HFFc6 (cell line): ENCODE measurements around the gene LMCD1. TPM values are rescaled to one million over a fixed set of nuclear protein-coding genes. Genes with fewer than 3 reads are reported as not detected.

Experiments used
- DNase-seq: peaks from one replicate; pipeline ENCODE4 v3.0.0-alpha.2; 2018
- H3K27ac Mint-ChIP-seq: 2 replicates; pipeline ENCODE4 v1.8.0; 2020; ENCODE audit warnings: mild to moderate bottlenecking, mixed read lengths
- H3K27me3 Mint-ChIP-seq: 2 replicates; pipeline ENCODE4 v1.8.0; 2021; ENCODE audit warnings: mild to moderate bottlenecking, moderate library complexity, mixed read lengths; ENCODE audit not compliant: insufficient read depth
- H3K36me3 Mint-ChIP-seq: 2 replicates; pipeline ENCODE4 v1.8.0; 2021; ENCODE audit warnings: low read depth, mixed read lengths
- H3K4me1 Mint-ChIP-seq: 2 replicates; pipeline ENCODE4 v1.8.0; 2020; ENCODE audit warnings: low read depth, mixed read lengths
- H3K4me3 Mint-ChIP-seq: 2 replicates; pipeline ENCODE4 v1.8.0; 2020; ENCODE audit warnings: mild to moderate bottlenecking, moderate library complexity, mixed read lengths
- H3K9me3 Mint-ChIP-seq: 2 replicates; pipeline ENCODE4 v1.8.0; 2020; ENCODE audit warnings: mild to moderate bottlenecking, mixed read lengths
- CTCF ChIP-seq: fragments of 200-600 bp; sonication (generic); IDR thresholded peaks from 2 replicates; pipeline ENCODE4 v1.5.0; 2021; ENCODE audit warnings: antibody characterized with exemption, mild to moderate bottlenecking
- total RNA-seq, 6 experiments: library from RNA; stranded (reverse); fragmentation: NEBNext Ultra II Directional; extraction: Animal tissue kit (Norgen Biotek cat#: 25700); gene quantifications; 2 replicates in 1 of 6; 3 replicates in 5 of 6; pipeline ENCODE4 v1.2.3, GENCODE V29; 2021

Gene LMCD1
- total RNA-seq, 6 experiments from 2014 or later = 20.1 to 50.6 (median 23.3) TPM

DNA sequence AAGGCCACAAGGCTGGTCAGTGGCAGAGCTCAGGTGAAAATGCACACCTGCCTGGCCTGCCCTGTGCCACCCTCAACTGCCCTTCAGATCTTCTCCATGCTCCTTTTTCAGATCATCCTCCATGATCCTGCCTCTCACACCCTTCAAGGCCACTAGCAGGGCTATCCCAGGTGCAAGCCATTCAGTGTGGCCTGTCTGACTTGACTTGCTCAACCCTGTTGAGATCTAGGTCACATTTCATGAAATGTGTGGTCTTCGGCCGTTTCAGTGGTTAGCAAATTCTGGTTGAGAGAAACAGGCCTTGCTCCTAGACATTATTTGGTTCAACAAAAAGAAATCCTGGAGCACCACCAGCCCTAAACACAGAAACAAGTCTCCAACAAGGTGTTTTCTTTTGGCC is 26.6 kb upstream of the LMCD1 start:
- no peaks in the 10 kb centered on the region for H3K36me3 Mint-ChIP-seq
- H3K27me3 Mint-ChIP-seq = no peaks in the 10 kb centered on the region; the same call in none of the 2 replicates
- DNase-seq = no peak
- no peak overlapping the region for H3K27ac Mint-ChIP-seq
- H3K4me1 Mint-ChIP-seq = no peaks in the 10 kb centered on the region
- H3K4me3 Mint-ChIP-seq = no peak overlapping the region
- H3K9me3 Mint-ChIP-seq = no peaks in the 10 kb centered on the region
- TF ChIP-seq CTCF = no peak

GRCh38 chr3:8480699-8481098 is 20.9 kb upstream of the LMCD1 start:
- no peak for TF ChIP-seq CTCF
- Mint-ChIP-seq H3K27ac (no peak overlapping the region), H3K4me3 (no peak overlapping the region), H3K9me3 (peaks cover 9% of the 10 kb centered on the region; the same call in 1 of the 2 replicates), H3K4me1 (peaks cover 36% of the 10 kb centered on the region), H3K27me3 (no peaks in the 10 kb centered on the region; the same call in none of the 2 replicates), H3K36me3 (peaks cover 9% of the 10 kb centered on the region)
- no peak for DNase-seq

DNA sequence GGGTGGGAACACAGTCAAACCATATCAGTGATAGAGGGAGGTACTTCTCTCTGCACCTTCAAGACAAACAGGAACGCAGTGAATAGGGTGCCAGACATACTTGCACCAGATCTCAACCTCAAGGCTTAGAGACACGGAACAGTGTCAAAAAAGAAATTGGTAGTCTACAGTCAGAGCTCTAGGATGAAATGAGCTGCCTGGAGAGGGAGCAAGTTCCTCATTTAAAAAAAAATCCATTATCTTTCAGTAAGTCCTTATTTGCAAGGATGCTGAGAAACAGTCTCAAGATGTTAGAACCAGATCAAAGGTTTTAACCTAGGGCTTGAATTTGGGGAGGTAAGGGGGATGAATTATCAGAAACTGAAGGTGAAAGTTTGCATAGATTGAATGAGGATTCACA is 20.2 kb upstream of the LMCD1 start:
- H3K36me3 Mint-ChIP-seq = peaks cover 9% of the 10 kb centered on the region
- TF ChIP-seq CTCF = peak; percentile 49
- no peak overlapping the region for H3K4me3 Mint-ChIP-seq
- H3K27ac Mint-ChIP-seq = no peak overlapping the region
- H3K27me3 Mint-ChIP-seq = no peaks in the 10 kb centered on the region; the same call in none of the 2 replicates
- no peak for DNase-seq
- H3K4me1 Mint-ChIP-seq = peaks cover 36% of the 10 kb centered on the region
- H3K9me3 Mint-ChIP-seq = peaks cover 9% of the 10 kb centered on the region; the same call in 1 of the 2 replicates

GRCh38 chr3:8482263-8482662 is 19.4 kb upstream of the LMCD1 start:
- H3K4me1 Mint-ChIP-seq = peaks cover 36% of the 10 kb centered on the region
- H3K36me3 Mint-ChIP-seq = peaks cover 9% of the 10 kb centered on the region
- H3K4me3 Mint-ChIP-seq = no peak overlapping the region
- peak overlapping the region; percentile 10 for H3K27ac Mint-ChIP-seq
- H3K9me3 Mint-ChIP-seq = peaks cover 9% of the 10 kb centered on the region; the same call in 1 of the 2 replicates
- TF ChIP-seq CTCF = no peak
- no peaks in the 10 kb centered on the region; the same call in none of the 2 replicates for H3K27me3 Mint-ChIP-seq
- DNase-seq = no peak

DNA sequence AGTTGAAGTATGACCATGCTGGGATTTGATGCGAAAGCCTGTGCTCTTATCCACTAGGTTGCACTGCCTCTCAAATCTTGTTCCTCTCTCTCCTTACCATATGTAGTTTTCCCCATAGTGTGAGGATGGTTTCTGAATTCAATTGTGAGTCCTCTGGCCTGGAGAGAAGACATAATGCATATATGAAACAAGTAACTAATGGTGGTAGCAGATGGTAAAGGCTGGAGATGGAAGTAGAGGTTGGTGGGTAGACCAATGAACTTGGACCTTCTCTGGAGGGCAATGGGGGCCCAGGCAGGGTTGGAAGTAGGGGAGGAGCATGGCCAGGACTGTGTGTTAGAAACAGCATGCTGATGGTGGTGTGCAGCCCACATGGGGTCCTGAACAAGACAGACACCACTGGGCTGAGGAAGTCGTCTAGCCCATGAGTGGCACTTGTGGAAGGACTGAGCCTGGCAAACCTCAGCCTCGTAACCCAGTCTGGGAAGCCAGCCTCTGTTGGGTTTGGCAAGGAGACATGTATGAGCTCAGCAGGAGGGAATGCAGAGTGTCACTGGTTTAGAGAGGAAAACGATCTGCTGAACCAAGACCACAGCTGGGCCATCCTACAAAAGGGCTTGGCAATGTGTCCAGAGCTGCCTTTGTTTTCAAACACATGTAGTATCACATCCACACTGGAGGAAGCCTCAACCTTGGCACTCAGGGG is 18.5 kb upstream of the LMCD1 start:
- Mint-ChIP-seq H3K27ac (peak overlapping the region; percentile 42), H3K4me1 (peaks cover 39% of the 10 kb centered on the region)
- DNase-seq = peak; percentile 94

More for the DNA sequence above, 18.5 kb upstream of the LMCD1 start:
- peaks cover 9% of the 10 kb centered on the region for H3K36me3 Mint-ChIP-seq
- no peaks in the 10 kb centered on the region; the same call in none of the 2 replicates for H3K27me3 Mint-ChIP-seq
- H3K9me3 Mint-ChIP-seq = peaks cover 9% of the 10 kb centered on the region; the same call in 1 of the 2 replicates
- no peak for TF ChIP-seq CTCF
- H3K4me3 Mint-ChIP-seq = no peak overlapping the region
